ENCODE measurements around the gene ACTRT2.

DNA sequence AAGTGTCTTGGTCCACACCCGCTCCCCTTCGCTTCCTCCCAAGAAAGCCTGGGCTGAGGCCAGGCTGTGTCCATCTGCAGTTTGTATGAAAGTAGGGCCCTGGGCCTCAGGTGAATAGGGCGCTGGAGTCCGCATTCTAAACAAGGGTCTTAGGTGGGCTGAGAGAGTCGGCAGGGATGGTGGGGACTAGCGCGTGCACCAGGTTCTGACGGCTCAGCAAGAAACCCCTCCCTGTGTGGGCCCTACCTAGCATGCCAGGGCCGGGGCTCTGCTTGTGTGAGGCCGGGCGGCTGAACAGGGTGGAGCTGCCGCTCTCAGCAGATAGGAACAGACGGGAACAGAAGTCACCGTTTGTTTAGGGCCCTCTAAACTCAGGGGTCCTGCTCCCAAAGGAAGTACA, 1.7 kb downstream of the ACTRT2 start:
- TF ChIP-seq MAX (IDR thresholded peaks at IDR 0.05; ENCODE audit: low read depth) (no peak), USF1 (IDR thresholded peaks at IDR 0.05; ENCODE audit: borderline replicate concordance, low read depth) (no peak)

Data from SK-N-SH (cell line).